ENCODE results near the gene VPS33A.

GRCh38 chr12:122312926-122313325 lies 46.6 kb upstream of the VPS33A start:
- TF ChIP-seq CTCF (conservative IDR thresholded peaks at IDR 0.05 in 1 of 2, IDR thresholded peaks at IDR 0.05 in 1 of 2; ENCODE audit: low read depth in 1 of 2, low read length in 2 of 2) (no peak), EZH2 (IDR thresholded peaks at IDR 0.05; ENCODE audit: low read length, missing control alignments) (no peak)
